Thyroid gland (tissue), 4 donors: Measurements from ENCODE around the gene PSMG4.

ENCODE experiments used
- CTCF ChIP-seq, 6 experiments: fragments of 200-600 bp in 3 of 6; fragments of 450-650 bp in 3 of 6; sonication (generic) in 3 of 6; IDR thresholded peaks; one replicate each; pipeline ENCODE4 v1.5.1; 2016 to 2019; ENCODE audit warnings: antibody characterized with exemption in 6 of 6, mild to moderate bottlenecking in 2 of 6, inconsistent platforms in 1 of 6, moderate library complexity in 1 of 6
- POLR2A ChIP-seq, 2 donors: fragments of 450-650 bp; IDR thresholded peaks; one replicate each; pipeline ENCODE4 v1.6.1; 2017; ENCODE audit warnings: antibody characterized with exemption in 2 of 2, mild to moderate bottlenecking in 2 of 2, moderate library complexity in 1 of 2

- TF ChIP-seq CTCF (IDR thresholded peaks at IDR 0.05) (no peak), POLR2A (IDR thresholded peaks at IDR 0.05) (no peak)
These were observed 22.2 kb downstream of the PSMG4 start for GRCh38 chr6:3280866-3281465.
